ENCODE data around the gene CUBN. TPM values are rescaled to one million over a fixed set of nuclear protein-coding genes. Genes with fewer than 3 reads are reported as not detected.

CUBN gene
- total and polyA plus RNA-seq, 2 of the 13 experiments (the other 11 are each of a cell fraction or from before 2014, with no cell fraction given): 0.27 to 0.32 TPM

DNA sequence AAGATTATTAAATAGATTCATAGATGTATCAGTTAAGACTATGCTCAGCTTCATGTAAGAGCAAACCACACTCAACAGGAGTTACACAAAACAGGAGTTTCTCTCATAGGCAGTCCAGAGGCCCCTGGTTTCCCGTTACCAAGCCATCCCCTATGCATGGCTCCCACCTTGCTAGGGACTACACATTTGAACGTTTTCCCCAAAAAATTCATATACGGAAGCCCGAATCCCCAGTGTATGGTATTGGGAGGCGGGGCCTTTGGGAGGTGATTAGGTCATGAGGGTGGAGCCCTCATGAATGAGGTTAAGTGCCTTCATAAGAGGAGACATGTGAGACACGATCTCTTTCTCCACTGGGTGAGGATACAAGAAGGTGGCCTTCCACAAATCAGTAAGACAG is 341.5 kb downstream of the CUBN start (continued):
- TF ChIP-seq, protein P1, sequence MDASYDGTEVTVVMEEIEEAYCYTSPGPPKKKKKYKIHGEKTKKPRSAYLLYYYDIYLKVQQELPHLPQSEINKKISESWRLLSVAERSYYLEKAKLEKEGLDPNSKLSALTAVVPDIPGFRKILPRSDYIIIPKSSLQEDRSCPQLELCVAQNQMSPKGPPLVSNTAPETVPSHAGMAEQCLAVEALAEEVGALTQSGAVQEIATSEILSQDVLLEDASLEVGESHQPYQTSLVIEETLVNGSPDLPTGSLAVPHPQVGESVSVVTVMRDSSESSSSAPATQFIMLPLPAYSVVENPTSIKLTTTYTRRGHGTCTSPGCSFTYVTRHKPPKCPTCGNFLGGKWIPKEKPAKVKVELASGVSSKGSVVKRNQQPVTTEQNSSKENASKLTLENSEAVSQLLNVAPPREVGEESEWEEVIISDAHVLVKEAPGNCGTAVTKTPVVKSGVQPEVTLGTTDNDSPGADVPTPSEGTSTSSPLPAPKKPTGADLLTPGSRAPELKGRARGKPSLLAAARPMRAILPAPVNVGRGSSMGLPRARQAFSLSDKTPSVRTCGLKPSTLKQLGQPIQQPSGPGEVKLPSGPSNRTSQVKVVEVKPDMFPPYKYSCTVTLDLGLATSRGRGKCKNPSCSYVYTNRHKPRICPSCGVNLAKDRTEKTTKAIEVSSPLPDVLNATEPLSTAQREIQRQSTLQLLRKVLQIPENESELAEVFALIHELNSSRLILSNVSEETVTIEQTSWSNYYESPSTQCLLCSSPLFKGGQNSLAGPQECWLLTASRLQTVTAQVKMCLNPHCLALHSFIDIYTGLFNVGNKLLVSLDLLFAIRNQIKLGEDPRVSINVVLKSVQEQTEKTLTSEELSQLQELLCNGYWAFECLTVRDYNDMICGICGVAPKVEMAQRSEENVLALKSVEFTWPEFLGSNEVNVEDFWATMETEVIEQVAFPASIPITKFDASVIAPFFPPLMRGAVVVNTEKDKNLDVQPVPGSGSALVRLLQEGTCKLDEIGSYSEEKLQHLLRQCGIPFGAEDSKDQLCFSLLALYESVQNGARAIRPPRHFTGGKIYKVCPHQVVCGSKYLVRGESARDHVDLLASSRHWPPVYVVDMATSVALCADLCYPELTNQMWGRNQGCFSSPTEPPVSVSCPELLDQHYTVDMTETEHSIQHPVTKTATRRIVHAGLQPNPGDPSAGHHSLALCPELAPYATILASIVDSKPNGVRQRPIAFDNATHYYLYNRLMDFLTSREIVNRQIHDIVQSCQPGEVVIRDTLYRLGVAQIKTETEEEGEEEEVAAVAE (CRISPR knock-in tag; IDR thresholded peaks at IDR 0.05; ENCODE audit: borderline replicate concordance): no peak
- no peak for TF ChIP-seq E2F1 (CRISPR knock-in tag; IDR thresholded peaks at IDR 0.05)
- TF ChIP-seq, protein P2, sequence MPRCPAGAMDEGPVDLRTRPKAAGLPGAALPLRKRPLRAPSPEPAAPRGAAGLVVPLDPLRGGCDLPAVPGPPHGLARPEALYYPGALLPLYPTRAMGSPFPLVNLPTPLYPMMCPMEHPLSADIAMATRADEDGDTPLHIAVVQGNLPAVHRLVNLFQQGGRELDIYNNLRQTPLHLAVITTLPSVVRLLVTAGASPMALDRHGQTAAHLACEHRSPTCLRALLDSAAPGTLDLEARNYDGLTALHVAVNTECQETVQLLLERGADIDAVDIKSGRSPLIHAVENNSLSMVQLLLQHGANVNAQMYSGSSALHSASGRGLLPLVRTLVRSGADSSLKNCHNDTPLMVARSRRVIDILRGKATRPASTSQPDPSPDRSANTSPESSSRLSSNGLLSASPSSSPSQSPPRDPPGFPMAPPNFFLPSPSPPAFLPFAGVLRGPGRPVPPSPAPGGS (CRISPR knock-in tag; IDR thresholded peaks at IDR 0.05): no peak

- Histone ChIP-seq H3K4me3 (replicated peaks in 1 of 3; ENCODE audit: insufficient read depth in 1 of 3, low read depth in 2 of 3, low read length in 3 of 3) (no peak overlapping the region), H3K27me3 (ENCODE audit: control insufficient read depth in 1 of 2, insufficient read depth in 2 of 2, low read length in 2 of 2) (no peaks in the 10 kb centered on the region), H3K36me3 (replicated peaks in 1 of 2; ENCODE audit: control insufficient read depth in 1 of 2, insufficient read depth in 2 of 2, low read length in 2 of 2) (no peaks in the 10 kb centered on the region; a peak in 1 of 5 replicates), H3K4me1 (ENCODE audit: insufficient read depth, low read length) (peaks cover 6% of the 10 kb centered on the region; the same call in 1 of the 2 replicates), H2AFZ (ENCODE audit: low read length) (no peak overlapping the region), H3K9ac (ENCODE audit: insufficient read depth, low read depth, low read length) (no peak overlapping the region), H3K9me3 (ENCODE audit: low read length) (no peaks in the 10 kb centered on the region), H3K79me2 (ENCODE audit: insufficient read depth, low read length) (no peaks in the 10 kb centered on the region), H3K27ac (ENCODE audit: extremely low read length, insufficient read depth, low read length) (no peak overlapping the region), H3K4me2 (ENCODE audit: low read depth, low read length) (no peak overlapping the region), H4K20me1 (ENCODE audit: insufficient read depth, low read length) (no peaks in the 10 kb centered on the region)
- ATAC-seq (no peak), FAIRE-seq (no peak), DNase-seq (ENCODE audit: low spot score) (no peak)
- in situ Hi-C loops (cut with HindIII; ENCODE audit: extremely low pct_ligation_motif_present, low pct_unique_long_range_greater_than_20kb): loop anchor here (25.0 kb wide), 2 partner anchors 675 to 900 kb away; no protein-coding TSS in a partner anchor
- ChIA-PET CTCF (ENCODE audit: low intra/inter-chr PET ratio, low total read pairs) (no interaction called here), POLR2A (no interaction called here)
- intact Hi-C loops (cut with micrococcal nuclease; ENCODE audit: unreplicated experiment): no loop called here
- BruUV-seq (replicated peaks): no TSS peak
- 96% methylated on average over 12 of the region's 12 CpGs for WGBS (ENCODE audit: low lambda C conversion rate)
- TF ChIP-seq NFE2 (CRISPR knock-in tag; IDR thresholded peaks at IDR 0.05) (no peak), ZKSCAN8 (CRISPR knock-in tag; IDR thresholded peaks at IDR 0.05; ENCODE audit: borderline replicate concordance) (no peak), ZNF790 (CRISPR knock-in tag; IDR thresholded peaks at IDR 0.05; ENCODE audit: borderline replicate concordance) (no peak), RFX3 (CRISPR knock-in tag; IDR thresholded peaks at IDR 0.05) (no peak), FOXO4 (CRISPR knock-in tag; conservative IDR thresholded peaks at IDR 0.05) (no peak)
- TF ChIP-seq, protein P3, sequence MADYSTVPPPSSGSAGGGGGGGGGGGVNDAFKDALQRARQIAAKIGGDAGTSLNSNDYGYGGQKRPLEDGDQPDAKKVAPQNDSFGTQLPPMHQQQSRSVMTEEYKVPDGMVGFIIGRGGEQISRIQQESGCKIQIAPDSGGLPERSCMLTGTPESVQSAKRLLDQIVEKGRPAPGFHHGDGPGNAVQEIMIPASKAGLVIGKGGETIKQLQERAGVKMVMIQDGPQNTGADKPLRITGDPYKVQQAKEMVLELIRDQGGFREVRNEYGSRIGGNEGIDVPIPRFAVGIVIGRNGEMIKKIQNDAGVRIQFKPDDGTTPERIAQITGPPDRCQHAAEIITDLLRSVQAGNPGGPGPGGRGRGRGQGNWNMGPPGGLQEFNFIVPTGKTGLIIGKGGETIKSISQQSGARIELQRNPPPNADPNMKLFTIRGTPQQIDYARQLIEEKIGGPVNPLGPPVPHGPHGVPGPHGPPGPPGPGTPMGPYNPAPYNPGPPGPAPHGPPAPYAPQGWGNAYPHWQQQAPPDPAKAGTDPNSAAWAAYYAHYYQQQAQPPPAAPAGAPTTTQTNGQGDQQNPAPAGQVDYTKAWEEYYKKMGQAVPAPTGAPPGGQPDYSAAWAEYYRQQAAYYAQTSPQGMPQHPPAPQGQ (CRISPR knock-in tag; IDR thresholded peaks at IDR 0.05; ENCODE audit: borderline replicate concordance): no peak
These were observed 342.2 kb downstream of the CUBN start for GRCh38 chr10:16787361-16787791.
